ENCODE measurements around the gene TPD52L1. TPM values are rescaled to one million over a fixed set of nuclear protein-coding genes. Genes with fewer than 3 reads are reported as not detected.
"Not testable (repeated sequence)": the region's sequence is repeated elsewhere in the genome, so short reads cannot be mapped to it uniquely, and the experiment has no call there.

Gene TPD52L1
- total and polyA plus RNA-seq, 8 donors: 21.2 to 51.6 (median 24.4) TPM

- WGBS, 2 donors: 60 to 69% methylated on average over 3 of the region's 3 CpGs
- no peak for TF ChIP-seq CTCF (IDR thresholded peaks at IDR 0.05)
- no peak for DNase-seq
- H3K27me3 ChIP-seq: no peaks in the 10 kb centered on the region
- no peak for FAIRE-seq
- ATAC-seq: peak in 2 of 4 donors; percentile 43 to 50
- H3K9me3 ChIP-seq: no peaks in the 10 kb centered on the region
- peaks cover 0 to 17% (median 0%) of the 10 kb centered on the region in 3 donors for H3K36me3 ChIP-seq
- H3K27ac ChIP-seq: no peak overlapping the region
- no peak overlapping the region for H3K4me3 ChIP-seq
- intact Hi-C loops (cut with DNase I): no loop called here
- H3K4me1 ChIP-seq: no peaks in the 10 kb centered on the region
These were observed 121.4 kb downstream of the TPD52L1 start for GRCh38 chr6:125274935-125275334.

GRCh38 chr6:125275779-125276178 lies 122.2 kb downstream of the TPD52L1 start:
- Histone ChIP-seq H3K9me3 (no peaks in the 10 kb centered on the region), H3K4me3 (no peak overlapping the region), H3K27me3 (no peaks in the 10 kb centered on the region), H3K4me1 (no peaks in the 10 kb centered on the region), H3K36me3 (peaks cover 0 to 17% (median 0%) of the 10 kb centered on the region in 3 donors), H3K27ac (no peak overlapping the region)
- no peak for TF ChIP-seq CTCF (IDR thresholded peaks at IDR 0.05)
- FAIRE-seq (no peak), ATAC-seq (no peak), DNase-seq (no peak)
- intact Hi-C loops (cut with DNase I): no loop called here
- WGBS, 2 donors: 95 to 98% methylated on average over 3 of the region's 3 CpGs

GRCh38 chr6:125277838-125278237 lies 124.3 kb downstream of the TPD52L1 start:
- Histone ChIP-seq H3K27me3 (no peaks in the 10 kb centered on the region), H3K36me3 (peaks cover 0 to 17% (median 0%) of the 10 kb centered on the region in 3 donors), H3K27ac (no peak overlapping the region), H3K4me1 (no peaks in the 10 kb centered on the region), H3K4me3 (no peak overlapping the region), H3K9me3 (no peaks in the 10 kb centered on the region)
- intact Hi-C loops (cut with DNase I): no loop called here
- ATAC-seq (no peak), FAIRE-seq (no peak), DNase-seq (no peak)
- TF ChIP-seq CTCF (IDR thresholded peaks at IDR 0.05): no peak
- WGBS, 2 donors: 68 to 70% methylated on average over 1 of the region's 1 CpG

- DNase-seq (no peak), ATAC-seq (no peak), FAIRE-seq (no peak)
- WGBS, 2 donors: 96 to 99% methylated on average over 7 of the region's 7 CpGs
- Histone ChIP-seq H3K4me1 (no peaks in the 10 kb centered on the region), H3K36me3 (peaks cover 0 to 17% (median 0%) of the 10 kb centered on the region in 3 donors), H3K9me3 (no peaks in the 10 kb centered on the region), H3K27me3 (no peaks in the 10 kb centered on the region), H3K4me3 (no peak overlapping the region), H3K27ac (no peak overlapping the region)
- TF ChIP-seq CTCF (IDR thresholded peaks at IDR 0.05): no peak
- intact Hi-C loops (cut with DNase I): no loop called here
These were observed 126.4 kb downstream of the TPD52L1 start for GRCh38 chr6:125279961-125280360.

- H3K27ac ChIP-seq; intact Hi-C loops (cut with DNase I); FAIRE-seq; H3K27me3 ChIP-seq; H3K4me3 ChIP-seq; H3K4me1 ChIP-seq; H3K9me3 ChIP-seq; ATAC-seq: not testable (repeated sequence)
- peak in 1 of 6 donors; percentile 25 for DNase-seq
- H3K36me3 ChIP-seq: peaks cover 0 to 14% (median 0%) of the 10 kb centered on the region in 3 donors
- 93 to 94% methylated on average over 11 of the region's 11 CpGs for WGBS, 2 donors
These were observed 126.9 kb downstream of the TPD52L1 start for GRCh38 chr6:125280370-125281035.

- H3K36me3 ChIP-seq; DNase-seq; ATAC-seq; H3K27me3 ChIP-seq; FAIRE-seq; H3K27ac ChIP-seq; H3K4me3 ChIP-seq; H3K4me1 ChIP-seq; H3K9me3 ChIP-seq; intact Hi-C loops (cut with DNase I): not testable (repeated sequence)
- 97 to 98% methylated on average over 3 of the region's 3 CpGs for WGBS, 2 donors
These were observed 128.9 kb downstream of the TPD52L1 start for GRCh38 chr6:125282470-125282869.

Measured in pancreas (tissue), 10 donors.